Ramos (cell line): ENCODE results near the gene ACKR4.
"Not testable (repeated sequence)": the region's sequence is repeated elsewhere in the genome, so short reads cannot be mapped to it uniquely, and the experiment has no call there.

ENCODE experiments used
- in situ Hi-C: fragments of 300-500 bp; cut with MboI; formaldehyde crosslinking; loops from one replicate; pipeline ENCODE4 v1.14.3; 2022; ENCODE audit warnings: low sequenced_read_pairs; ENCODE audit not compliant: unreplicated experiment

Gene ACKR4

GRCh38 chr3:132635052-132635451 lies 38.0 kb downstream of the ACKR4 start:
- in situ Hi-C loops, result no loop called here

DNA sequence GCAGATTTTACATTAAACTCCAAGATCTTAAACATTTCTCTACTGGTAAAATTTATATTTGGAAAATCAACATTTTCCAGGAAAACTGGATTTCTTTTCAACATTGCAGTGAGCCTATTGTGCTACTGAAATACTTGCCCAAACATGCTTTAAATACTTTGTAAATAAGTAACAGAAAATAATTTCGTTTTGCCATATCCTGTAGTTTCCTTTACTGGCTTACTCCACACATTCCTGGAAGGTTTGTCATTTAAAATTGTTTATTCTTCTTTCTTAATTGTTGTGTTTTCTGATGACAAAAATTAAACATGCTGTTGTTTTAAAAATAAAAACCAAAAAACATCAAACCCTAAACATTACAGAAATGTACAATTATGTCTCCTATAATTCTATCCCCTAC lies 40.5 kb downstream of the ACKR4 start:
- in situ Hi-C loops, result no loop called here

DNA sequence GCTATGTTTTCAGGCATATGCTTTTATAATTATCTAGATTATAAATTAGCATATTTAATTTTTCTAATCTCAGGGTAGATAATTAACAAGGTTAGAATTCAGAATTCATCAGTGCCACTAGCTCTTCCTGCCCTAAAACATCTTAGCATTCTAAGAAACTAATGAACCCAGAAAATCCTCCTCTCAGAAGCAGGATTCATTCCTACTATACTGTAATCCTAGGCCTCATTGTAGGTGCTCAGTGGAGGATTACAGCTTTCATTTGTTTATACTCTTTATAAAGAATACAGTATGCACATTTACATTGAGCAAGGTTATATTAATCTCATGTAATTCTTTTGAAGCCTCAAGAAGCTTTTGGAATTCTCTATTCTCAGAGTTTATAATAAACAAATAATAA lies 41.6 kb downstream of the ACKR4 start:
- in situ Hi-C loops, result no loop called here

DNA sequence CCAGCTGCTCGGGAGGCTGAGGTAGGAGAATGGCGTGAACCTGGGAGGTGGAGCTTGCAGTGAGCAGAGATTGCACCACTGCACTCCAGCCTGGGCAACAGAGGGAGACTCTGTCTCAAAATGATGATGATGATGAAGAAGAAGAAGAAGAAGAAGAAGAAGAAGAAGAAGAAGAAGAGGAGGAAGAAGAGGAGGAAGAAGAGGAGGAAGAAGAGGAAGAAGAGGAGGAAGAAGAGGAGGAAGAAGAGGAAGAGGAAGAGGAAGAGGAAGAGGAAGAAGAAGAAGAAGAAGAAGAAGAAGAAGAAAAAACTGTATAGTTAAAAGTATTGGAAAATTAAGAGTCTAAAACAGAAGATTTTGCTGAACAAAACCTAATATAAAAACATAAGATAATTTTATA lies 44.4 kb downstream of the ACKR4 start:
- in situ Hi-C loops, result not testable (repeated sequence)

DNA sequence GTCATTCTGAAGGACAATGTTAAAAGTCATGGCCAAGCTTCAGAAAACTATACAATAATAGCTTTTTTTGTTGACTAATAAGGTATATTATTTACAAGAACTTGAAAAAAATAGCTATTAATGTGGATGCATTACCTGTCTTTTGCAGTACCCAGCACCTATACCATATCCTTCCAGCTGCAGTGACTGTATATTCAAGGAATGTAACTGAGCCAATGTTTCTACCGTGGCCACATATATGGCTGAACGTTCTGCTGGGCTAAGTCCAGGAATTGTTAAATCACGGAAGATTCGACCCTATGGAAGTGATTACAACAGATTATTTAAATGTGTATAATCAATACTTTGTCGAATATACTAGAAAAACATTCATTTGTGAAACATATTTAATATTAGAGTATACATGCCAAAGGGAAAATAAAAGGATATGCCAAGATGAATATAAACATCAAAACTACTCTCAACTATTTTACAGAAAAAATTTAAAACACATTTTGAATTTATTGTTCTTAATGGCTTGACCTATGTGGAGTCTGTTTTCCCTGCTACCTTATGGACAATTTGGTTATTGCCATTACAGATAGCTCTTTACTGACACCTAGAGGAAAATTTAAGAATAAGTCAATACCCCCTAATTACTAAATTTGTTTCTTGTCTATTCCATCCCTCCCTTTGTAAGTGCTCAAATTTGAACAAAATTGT lies 44.9 kb downstream of the ACKR4 start:
- in situ Hi-C loops, result no loop called here

DNA sequence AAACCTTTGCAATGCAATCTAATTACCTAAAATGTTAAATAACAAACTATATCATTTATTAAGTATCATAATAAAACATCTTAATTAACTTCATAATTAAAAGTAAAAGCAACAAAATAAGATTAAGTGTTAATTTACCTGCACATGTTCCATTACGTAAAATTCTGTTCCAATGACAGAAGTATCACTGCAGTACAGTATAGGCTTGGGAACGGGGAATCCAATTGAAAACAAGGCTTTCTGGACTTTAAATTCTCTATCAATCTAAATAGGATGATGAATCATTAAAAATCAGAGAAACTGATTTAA lies 45.4 kb downstream of the ACKR4 start:
- in situ Hi-C loops, result no loop called here

GRCh38 chr3:132643366-132643765 lies 46.3 kb downstream of the ACKR4 start:
- in situ Hi-C loops, result no loop called here

DNA sequence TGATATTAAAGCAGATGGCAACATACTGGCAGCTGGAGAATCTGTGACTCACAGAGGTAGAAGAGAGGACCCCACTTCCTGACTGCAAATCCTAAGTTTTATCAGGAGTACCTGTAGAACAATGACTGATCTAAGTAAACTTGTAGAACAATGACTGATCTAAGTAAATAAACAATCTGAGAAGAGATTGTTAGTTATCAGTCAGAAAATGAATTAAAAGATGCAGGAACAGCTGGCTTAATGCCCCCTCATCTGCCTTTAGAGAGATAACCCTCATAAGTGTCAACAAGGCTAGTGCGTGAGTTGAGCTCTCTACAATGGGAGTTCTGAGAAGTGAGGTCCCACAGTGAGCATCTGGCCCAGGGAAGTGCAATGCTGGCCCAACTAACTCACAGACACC lies 48.0 kb downstream of the ACKR4 start:
- in situ Hi-C loops, result loop anchor here (5.0 kb wide), 1 partner anchor 98 kb away; no protein-coding TSS in a partner anchor

DNA sequence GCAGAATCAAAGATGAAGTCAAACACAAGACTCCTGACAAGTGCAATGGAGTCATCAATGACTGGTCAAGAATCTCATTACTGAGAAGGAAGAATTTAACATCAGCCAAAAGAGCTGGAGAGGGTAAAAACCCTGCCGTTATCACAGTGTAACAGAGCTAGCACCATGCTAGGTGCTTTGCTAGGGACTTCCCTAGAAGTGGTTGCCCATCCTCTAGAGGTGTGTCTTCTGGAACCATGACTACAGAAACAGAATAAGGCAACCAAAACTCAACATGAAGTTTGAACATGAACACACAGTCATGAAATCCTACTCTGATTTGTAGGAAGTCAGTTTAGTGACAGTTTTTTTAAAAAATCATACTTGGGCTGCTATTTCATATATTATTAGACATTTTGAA lies 53.1 kb downstream of the ACKR4 start:
- in situ Hi-C loops, result no loop called here
